H9 (cell line): ENCODE measurements around the gene BCAR3. TPM values are rescaled to one million over a fixed set of nuclear protein-coding genes. Genes with fewer than 3 reads are reported as not detected.
A peak's percentile ranks its signal among the peaks of the same experiment; 100 is the strongest.

Source experiments
- DNase-seq: peaks from one replicate; pipeline ENCODE4 v3.0.0-alpha.2; 2017
- H2AFZ ChIP-seq: one replicate; pipeline ENCODE4 v1.6.1; 2013; ENCODE audit warnings: mild to moderate bottlenecking, low read length, control low read depth, moderate library complexity
- H2AK5ac ChIP-seq: 2 replicates; pipeline ENCODE4 v1.6.1; 2013; ENCODE audit warnings: low read length, control low read depth, mixed read lengths; ENCODE audit not compliant: insufficient read length
- H2BK120ac ChIP-seq: one replicate; pipeline ENCODE4 v1.6.1; 2013; ENCODE audit warnings: low read depth, mild to moderate bottlenecking, low read length, control low read depth, inconsistent platforms; ENCODE audit not compliant: poor library complexity, severe bottlenecking
- H2BK12ac ChIP-seq: 2 replicates; pipeline ENCODE4 v1.6.1; 2013; ENCODE audit warnings: low read length, control low read depth, mixed read lengths, low read depth; ENCODE audit not compliant: insufficient read length
- H2BK15ac ChIP-seq: 2 replicates; pipeline ENCODE4 v1.6.1; 2013; ENCODE audit warnings: low read depth, low read length, control low read depth
- H2BK20ac ChIP-seq: one replicate; pipeline ENCODE4 v1.6.1; 2013; ENCODE audit warnings: low read depth, mild to moderate bottlenecking, low read length, control low read depth, inconsistent platforms; ENCODE audit not compliant: poor library complexity, severe bottlenecking
- H2BK5ac ChIP-seq: 2 replicates; pipeline ENCODE4 v1.6.1; 2013; ENCODE audit warnings: low read length, control low read depth, mixed read lengths; ENCODE audit not compliant: insufficient read length
- H3K14ac ChIP-seq: 2 replicates; pipeline ENCODE4 v1.6.1; 2013; ENCODE audit warnings: low read length, control low read depth; ENCODE audit not compliant: insufficient read depth
- H3K18ac ChIP-seq: 2 replicates; pipeline ENCODE4 v1.6.1; 2013; ENCODE audit warnings: low read depth, mild to moderate bottlenecking, mixed read lengths, low read length, control low read depth; ENCODE audit not compliant: insufficient read length
- H3K23ac ChIP-seq: 2 replicates; pipeline ENCODE4 v1.6.1; 2013; ENCODE audit warnings: low read length, control low read depth, mixed read lengths, low read depth; ENCODE audit not compliant: insufficient read length
- H3K23me2 ChIP-seq: 2 replicates; pipeline ENCODE4 v1.6.1; 2013; ENCODE audit warnings: low read depth, mild to moderate bottlenecking, mixed read lengths, low read length, control low read depth; ENCODE audit not compliant: insufficient read length, poor library complexity, severe bottlenecking
- H3K27ac ChIP-seq: 2 replicates; pipeline ENCODE4 v1.5.1; 2013; ENCODE audit warnings: low read length, control low read depth, mixed read lengths, low read depth; ENCODE audit not compliant: insufficient read length
- H3K27me3 ChIP-seq: 2 replicates; pipeline ENCODE4 v1.6.1; 2013; ENCODE audit warnings: low read length, control low read depth, inconsistent platforms; ENCODE audit not compliant: insufficient read depth
- H3K4ac ChIP-seq: 2 replicates; pipeline ENCODE4 v1.6.1; 2013; ENCODE audit warnings: low read depth, mild to moderate bottlenecking, control low read depth, inconsistent platforms, low read length, moderate library complexity
- H3K4me1 ChIP-seq: 2 replicates; pipeline ENCODE4 v1.6.1; 2013; ENCODE audit warnings: low read length, control low read depth, inconsistent platforms; ENCODE audit not compliant: insufficient read depth
- H3K4me2 ChIP-seq: 2 replicates; pipeline ENCODE4 v1.6.1; 2013; ENCODE audit warnings: low read length, control low read depth, mixed read lengths; ENCODE audit not compliant: insufficient read length, insufficient read depth
- H3K56ac ChIP-seq: 2 replicates; pipeline ENCODE4 v1.6.1; 2013; ENCODE audit warnings: low read depth, mild to moderate bottlenecking, mixed read lengths, low read length, control low read depth; ENCODE audit not compliant: insufficient read length
- H3K79me1 ChIP-seq: 2 replicates; pipeline ENCODE4 v1.6.1; 2013; ENCODE audit warnings: low read depth, mild to moderate bottlenecking, moderate library complexity, low read length, control low read depth, inconsistent platforms; ENCODE audit not compliant: insufficient read depth, poor library complexity, severe bottlenecking
- H3K79me2 ChIP-seq: 2 replicates; pipeline ENCODE4 v1.6.1; 2013; ENCODE audit warnings: low read length, control low read depth, inconsistent platforms; ENCODE audit not compliant: insufficient read depth
- H3K9ac ChIP-seq: 2 replicates; pipeline ENCODE4 v1.6.1; 2013; ENCODE audit warnings: low read length, control low read depth, mixed read lengths; ENCODE audit not compliant: insufficient read length; ENCODE audit errors: extremely low read depth
- H3K9me3 ChIP-seq: one replicate; pipeline ENCODE4 v1.6.1; 2013; ENCODE audit warnings: low read depth, low read length, inconsistent platforms; ENCODE audit not compliant: control insufficient read depth
- H3T11ph ChIP-seq: one replicate; pipeline ENCODE4 v1.6.1; 2013; ENCODE audit warnings: mild to moderate bottlenecking, low read length, control low read depth, inconsistent platforms
- H4K20me1 ChIP-seq: one replicate; pipeline ENCODE4 v1.6.1; 2013; ENCODE audit not compliant: control insufficient read depth, insufficient read length, insufficient read depth
- H4K5ac ChIP-seq: 2 replicates; pipeline ENCODE4 v1.6.1; 2013; ENCODE audit warnings: low read depth, mild to moderate bottlenecking, mixed read lengths, low read length, control low read depth; ENCODE audit not compliant: insufficient read length
- H4K8ac ChIP-seq: replicated peaks from 2 replicates; pipeline ENCODE4 v1.6.1; 2013; ENCODE audit warnings: low read length, control low read depth, mixed read lengths, low read depth; ENCODE audit not compliant: insufficient read length
- H4K91ac ChIP-seq: 2 replicates; pipeline ENCODE4 v1.6.1; 2013; ENCODE audit warnings: low read depth, mild to moderate bottlenecking, moderate library complexity, mixed read lengths, low read length, control low read depth; ENCODE audit not compliant: insufficient read length
- H3K27ac Mint-ChIP-seq, 3 experiments: 2 replicates in 2 of 3; 3 replicates in 1 of 3; pipeline ENCODE4 v1.8.0; 2020 to 2021; ENCODE audit warnings: mixed read lengths in 3 of 3, mild to moderate bottlenecking in 1 of 3, moderate library complexity in 1 of 3
- H3K27me3 Mint-ChIP-seq: 2 replicates; pipeline ENCODE4 v1.8.0; 2021; ENCODE audit warnings: low read depth, mild to moderate bottlenecking, moderate library complexity, mixed read lengths
- H3K36me3 Mint-ChIP-seq, 3 experiments: 2 replicates in 2 of 3; 3 replicates in 1 of 3; pipeline ENCODE4 v1.8.0; 2020 to 2021; ENCODE audit warnings: low read depth in 3 of 3, mixed read lengths in 3 of 3; ENCODE audit not compliant: insufficient read depth in 1 of 3
- H3K4me1 Mint-ChIP-seq, 2 experiments: 2 replicates each; pipeline ENCODE4 v1.8.0; 2020; ENCODE audit warnings: mixed read lengths in 2 of 2
- H3K4me3 Mint-ChIP-seq, 2 experiments: 2 replicates in 1 of 2; 3 replicates in 1 of 2; pipeline ENCODE4 v1.8.0; 2020 to 2021; ENCODE audit warnings: mild to moderate bottlenecking in 2 of 2, mixed read lengths in 2 of 2, moderate library complexity in 1 of 2
- H3K9me3 Mint-ChIP-seq, 2 experiments: 2 replicates in 1 of 2; 3 replicates in 1 of 2; pipeline ENCODE4 v1.8.0; 2020; ENCODE audit warnings: mild to moderate bottlenecking in 2 of 2, mixed read lengths in 2 of 2, moderate library complexity in 1 of 2
- CTCF ChIP-seq: fragments of 200-600 bp; sonication (generic); conservative IDR thresholded peaks from 3 replicates; pipeline ENCODE4 v1.8.0; 2021; ENCODE audit warnings: antibody characterized with exemption, mild to moderate bottlenecking
- WGBS: extraction: QIAGEN DNeasy Blood & Tissue Kit; methylation state at CpG from one replicate; pipeline ENCODE4 v1.1.7; 2013; ENCODE audit warnings: missing lambda C conversion rate, low lambda C conversion rate, mixed read lengths; ENCODE audit not compliant: insufficient read length; ENCODE audit errors: extremely low coverage; 5-methylcytosine and 5-hydroxymethylcytosine counted together
- total RNA-seq: library from RNA; stranded (reverse); gene quantifications from 2 replicates; pipeline ENCODE4 v1.2.1, GENCODE V29; 2021

Gene BCAR3
- total RNA-seq, 1 experiment from 2014 or later: 4.9 TPM

- Histone ChIP-seq H3K4me1 (no peaks in the 10 kb centered on the region; the same call in 1 of the 2 replicates), H3K14ac (no peak overlapping the region; the same call in 1 of the 2 replicates), H3K23me2 (no peaks in the 10 kb centered on the region), H3K56ac (no peak overlapping the region), H3K23ac (no peak overlapping the region), H3K79me1 (no peaks in the 10 kb centered on the region), H4K5ac (no peak overlapping the region), H2BK5ac (no peak overlapping the region), H2BK20ac (no peak overlapping the region), H4K20me1 (no peaks in the 10 kb centered on the region), H3K9me3 (no peaks in the 10 kb centered on the region), H4K91ac (no peak overlapping the region), H2BK12ac (no peak overlapping the region), H4K8ac (no peak overlapping the region), H3K4ac (no peak overlapping the region), H3T11ph (no peak overlapping the region), H3K27ac (no peak overlapping the region), H3K79me2 (no peaks in the 10 kb centered on the region), H2AK5ac (no peak overlapping the region), H2BK120ac (no peak overlapping the region), H3K27me3 (no peaks in the 10 kb centered on the region; the same call in 1 of the 2 replicates), H2BK15ac (no peak overlapping the region), H2AFZ (no peak overlapping the region), H3K4me2 (no peak overlapping the region), H3K18ac (no peak overlapping the region), H3K9ac (no peak overlapping the region)
- Mint-ChIP-seq H3K36me3 (peaks cover 16 to 29% (median 19%) of the 10 kb centered on the region in 3 experiments), H3K27me3 (no peaks in the 10 kb centered on the region), H3K4me1 (peaks cover 14 to 20% of the 10 kb centered on the region in 2 experiments), H3K9me3 (no peaks in the 10 kb centered on the region), H3K4me3 (no peak overlapping the region), H3K27ac (peak overlapping the region; percentile 9 to 75 (median 42); a peak in 4 of 7 replicates)
- WGBS: no CpG with 5 or more reads among the region's 13 CpGs
- no peak for TF ChIP-seq CTCF
- no peak for DNase-seq
These were observed 96.3 kb downstream of the BCAR3 start for GRCh38 chr1:93585059-93585966.
